Lung (tissue), 12 donors: ENCODE data around the gene ZNF784. TPM values are rescaled to one million over a fixed set of nuclear protein-coding genes. Genes with fewer than 3 reads are reported as not detected.

ENCODE experiments used
- ATAC-seq: fragments of 200-7000 bp; cut with Tn5 transposase; one replicate; pipeline ENCODE4 v1.9.1; 2020; ENCODE audit warnings: moderate number of reproducible peaks; ENCODE audit not compliant: insufficient read depth, low FRiP score
- DNase-seq, 3 donors: peaks; one replicate each; pipeline ENCODE4 v3.0.0-alpha.2; 2013 to 2017
- H3K27ac ChIP-seq, 2 donors: one replicate each; pipeline ENCODE4 v1.5.1; 2013; ENCODE audit warnings: mild to moderate bottlenecking in 2 of 2, moderate library complexity in 2 of 2, control low read depth in 1 of 2, inconsistent platforms in 1 of 2, low read depth in 1 of 2, low read length in 1 of 2
- H3K27me3 ChIP-seq, 3 donors: one replicate each; pipeline ENCODE4 v1.5.1; 2013; ENCODE audit warnings: low read length in 2 of 3; ENCODE audit not compliant: control insufficient read depth in 3 of 3, insufficient read depth in 3 of 3
- H3K36me3 ChIP-seq, 4 donors: one replicate each; pipeline ENCODE4 v1.5.1; 2013; ENCODE audit warnings: low read length in 4 of 4, mild to moderate bottlenecking in 1 of 4, moderate library complexity in 1 of 4; ENCODE audit not compliant: control insufficient read depth in 4 of 4, insufficient read depth in 4 of 4
- H3K4me1 ChIP-seq, 5 donors: one replicate each; pipeline ENCODE4 v1.5.1; 2013; ENCODE audit warnings: low read length in 5 of 5, mild to moderate bottlenecking in 2 of 5, moderate library complexity in 1 of 5; ENCODE audit not compliant: control insufficient read depth in 5 of 5, insufficient read depth in 5 of 5
- H3K4me3 ChIP-seq: one replicate; pipeline ENCODE4 v1.5.1; 2013; ENCODE audit warnings: mild to moderate bottlenecking, control low read depth, moderate library complexity
- H3K9ac ChIP-seq, 2 donors: one replicate each; pipeline ENCODE4 v1.5.1; 2013; ENCODE audit warnings: low read length in 2 of 2, control low read depth in 1 of 2; ENCODE audit not compliant: insufficient read depth in 1 of 2
- H3K9me3 ChIP-seq, 4 donors: one replicate each; pipeline ENCODE4 v1.5.1; 2013; ENCODE audit warnings: low read length in 3 of 4, mild to moderate bottlenecking in 1 of 4, moderate library complexity in 1 of 4; ENCODE audit not compliant: control insufficient read depth in 4 of 4, insufficient read depth in 3 of 4
- CTCF ChIP-seq: IDR thresholded peaks from 2 replicates; pipeline ENCODE4 v1.5.1; 2012; ENCODE audit warnings: mild to moderate bottlenecking; ENCODE audit errors: control extremely low read depth, extremely low read depth
- WGBS, 2 donors: extraction: QIAGEN DNeasy Blood & Tissue Kit; methylation state at CpG; one replicate each; pipeline ENCODE4 v1.1.7; 2013; 5-methylcytosine and 5-hydroxymethylcytosine counted together
- polyA plus RNA-seq, 2 donors: library from polyadenylated mRNA; stranded (reverse); fragments of 200-250 nt; gene quantifications; one replicate each; pipeline ENCODE4 v1.2.1, GENCODE V29; 2013
- total RNA-seq, 2 donors: library from RNA; depleted of rRNA in 1 of 2; stranded (reverse); fragments of >200 nt in 1 of 2; gene quantifications; one replicate each; pipeline ENCODE4 v1.2.1, GENCODE V29; 2014 to 2021
- donor health status: control.
- donor health status: control.
- donor health status: Bipolar disorder and iron deficiency.
- donor health status: healthy.
- donor health status: DM: yes; HTN: yes; CAD: no.

Gene ZNF784
- total and polyA plus RNA-seq, 4 donors = 6.3 to 9.4 (median 6.9) TPM

DNA sequence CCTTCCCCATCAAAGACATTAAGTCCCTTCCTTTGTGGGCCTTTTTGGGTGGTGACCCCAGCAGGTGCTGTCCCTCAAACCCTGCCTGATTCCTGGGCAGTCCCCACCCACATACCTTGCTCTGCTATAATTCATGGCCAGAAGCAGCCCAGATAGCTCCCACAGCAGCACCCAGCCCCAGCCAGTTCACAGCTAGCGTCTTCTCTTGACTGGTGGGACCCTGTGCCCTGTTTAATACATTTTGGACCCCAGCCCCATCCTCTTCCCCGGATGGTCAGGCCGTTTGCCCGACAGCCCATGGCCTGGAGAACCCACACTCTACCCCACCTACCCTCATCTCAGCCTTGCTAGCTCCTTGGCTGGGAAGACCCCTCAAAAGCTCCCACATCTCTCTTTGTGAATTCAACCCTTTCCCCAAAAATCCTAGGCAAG, 25.8 kb upstream of the ZNF784 start:
- Histone ChIP-seq H3K9me3 (no peaks in the 10 kb centered on the region), H3K27ac (no peak overlapping the region), H3K36me3 (peaks cover 0 to 8% (median under 1%) of the 10 kb centered on the region in 4 donors), H3K27me3 (no peaks in the 10 kb centered on the region), H3K4me3 (no peak overlapping the region), H3K9ac (no peak overlapping the region), H3K4me1 (peaks cover 0 to 18% (median 5%) of the 10 kb centered on the region in 5 donors)
- WGBS, 2 donors = 95 to 98% methylated on average over 4 of the region's 4 CpGs
- TF ChIP-seq CTCF = no peak
- ATAC-seq = no peak
- DNase-seq = no peak

- peaks cover 0 to 20% (median 9%) of the 10 kb centered on the region in 5 donors for H3K4me1 ChIP-seq
- ATAC-seq (no peak), DNase-seq (no peak)
- H3K27ac ChIP-seq = no peak overlapping the region
- 80 to 82% methylated on average over 17 of the region's 17 CpGs for WGBS, 2 donors
- TF ChIP-seq CTCF = no peak
- H3K36me3 ChIP-seq = peaks cover 0 to 15% (median 3%) of the 10 kb centered on the region in 4 donors
- no peak overlapping the region for H3K9ac ChIP-seq
- no peaks in the 10 kb centered on the region for H3K9me3 ChIP-seq
- H3K27me3 ChIP-seq = no peaks in the 10 kb centered on the region
- H3K4me3 ChIP-seq = no peak overlapping the region
Observed at GRCh38 chr19:55649268-55650125, 25.1 kb upstream of the ZNF784 start.

- Histone ChIP-seq H3K27ac (peak overlapping the region; percentile 77 to 80), H3K9ac (peak overlapping the region in 1 of 2 donors; percentile 65), H3K4me1 (peaks cover 0 to 25% (median 14%) of the 10 kb centered on the region in 5 donors), H3K27me3 (no peaks in the 10 kb centered on the region), H3K36me3 (peaks cover 0 to 16% (median 3%) of the 10 kb centered on the region in 4 donors), H3K4me3 (peak overlapping the region; percentile 69), H3K9me3 (no peaks in the 10 kb centered on the region)
- ATAC-seq (no peak), DNase-seq (peak in 1 of 3 donors; percentile 20)
- 19 to 21% methylated on average over 24 to 25 of the region's 25 CpGs for WGBS, 2 donors
- TF ChIP-seq CTCF = no peak
Observed at GRCh38 chr19:55648585-55649267, 24.4 kb upstream of the ZNF784 start.
